Measurements from ENCODE around the gene FAIM.
"Not testable (repeated sequence)": the region's sequence is repeated elsewhere in the genome, so short reads cannot be mapped to it uniquely, and the experiment has no call there.

FAIM gene

GRCh38 chr3:138608322-138609135 is at the start of gene FAIM:
TSS of gene FAIM (plus strand) at chr3:138608771. CDS start at chr3:138619727, 10,956 bp downstream.
- DNase-seq (ENCODE audit: low read depth in 1 of 2, low spot score in 1 of 2) = peak; percentile 42 to 47

GRCh38 chr3:138559134-138559533 is 49.4 kb upstream of the FAIM start:
- DNase-seq (ENCODE audit: low read depth in 1 of 2, low spot score in 1 of 2) = no peak

GRCh38 chr3:138560501-138560900 is 48.1 kb upstream of the FAIM start:
- DNase-seq (ENCODE audit: low read depth in 1 of 2, low spot score in 1 of 2) = no peak

GRCh38 chr3:138562902-138563301 is 45.7 kb upstream of the FAIM start:
- DNase-seq (ENCODE audit: low read depth in 1 of 2, low spot score in 1 of 2) = not testable (repeated sequence)

DNA sequence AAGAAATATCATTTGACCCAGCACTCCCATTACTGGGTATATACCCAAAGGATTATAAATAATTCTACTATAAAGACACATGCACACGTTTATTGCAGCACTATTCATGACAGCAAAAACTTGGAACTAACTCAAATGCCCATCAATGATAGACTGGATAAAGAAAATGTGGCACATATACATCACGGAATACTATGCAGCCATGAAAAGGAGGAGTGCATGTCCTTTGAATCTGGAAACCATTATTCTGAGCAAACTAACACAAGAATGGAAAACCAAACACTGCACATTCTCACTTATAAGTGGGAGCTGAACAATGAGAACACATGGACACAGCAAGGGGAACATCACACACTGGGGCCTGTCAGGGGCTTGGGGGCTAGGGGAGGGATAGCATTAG is 42.3 kb upstream of the FAIM start:
- DNase-seq (ENCODE audit: low read depth in 1 of 2, low spot score in 1 of 2) = not testable (repeated sequence)

DNA sequence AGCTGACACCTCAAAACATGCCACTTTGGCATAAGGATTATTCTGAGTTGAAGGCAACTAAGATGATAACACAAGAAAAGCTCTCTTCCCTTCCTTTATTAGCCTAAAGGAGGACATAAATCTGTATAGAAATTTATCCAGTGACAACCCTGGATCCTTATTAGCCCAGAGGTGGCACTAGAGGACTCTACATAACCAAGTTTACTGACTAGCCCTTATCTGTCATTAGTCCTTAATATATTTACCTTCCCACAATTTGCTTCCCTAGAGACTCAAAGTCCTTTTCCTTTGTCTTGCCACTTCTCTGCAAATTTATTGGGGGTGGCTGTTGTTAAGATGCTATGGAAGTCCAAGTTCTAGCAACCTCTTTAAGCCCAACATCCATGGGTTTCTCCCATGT is 41.2 kb upstream of the FAIM start:
- DNase-seq (ENCODE audit: low read depth in 1 of 2, low spot score in 1 of 2) = no peak

DNA sequence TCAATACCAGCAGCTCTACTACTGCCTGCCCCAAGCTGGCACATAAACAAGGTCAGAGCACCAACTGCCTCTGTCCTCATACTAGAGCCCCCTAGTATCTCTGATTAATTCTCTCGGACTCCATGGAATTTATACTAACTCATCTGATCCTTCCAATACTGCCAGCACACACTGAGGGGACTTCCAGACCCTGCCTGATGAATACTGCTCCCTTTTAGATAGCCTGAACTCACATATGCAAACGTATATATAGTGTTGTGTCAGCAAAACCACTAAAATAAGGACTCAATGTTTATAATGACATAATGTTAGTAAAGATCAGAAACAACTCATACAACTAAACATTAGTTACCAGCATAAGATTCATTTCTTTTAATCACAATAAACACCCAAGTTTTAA is 39.5 kb upstream of the FAIM start:
- DNase-seq (ENCODE audit: low read depth in 1 of 2, low spot score in 1 of 2) = no peak

- not testable (repeated sequence) for DNase-seq (ENCODE audit: low read depth in 1 of 2, low spot score in 1 of 2)
Measured at GRCh38 chr3:138569624-138570023, 38.9 kb upstream of the FAIM start.

DNA sequence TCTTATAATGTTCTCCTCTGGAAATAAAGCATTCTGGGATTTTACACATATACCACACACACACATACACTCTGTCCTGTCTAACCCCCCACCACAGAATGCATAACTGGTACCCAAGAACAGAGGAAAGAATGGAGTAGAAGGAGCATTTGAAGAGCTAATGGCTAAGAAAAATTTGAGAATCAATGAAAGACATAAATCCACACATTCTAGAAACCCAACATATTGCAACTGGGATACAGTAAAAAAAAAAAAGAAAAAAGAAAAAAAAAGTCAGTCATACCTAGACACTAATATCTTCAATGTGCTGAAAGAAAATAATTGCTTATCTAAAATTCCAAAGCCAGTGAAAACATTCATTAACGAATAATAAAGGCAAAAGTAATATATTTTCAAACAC is 35.4 kb upstream of the FAIM start:
- DNase-seq (ENCODE audit: low read depth in 1 of 2, low spot score in 1 of 2) = no peak

- DNase-seq (ENCODE audit: low read depth in 1 of 2, low spot score in 1 of 2) = no peak
Measured at GRCh38 chr3:138578141-138578540, 30.4 kb upstream of the FAIM start.

DNA sequence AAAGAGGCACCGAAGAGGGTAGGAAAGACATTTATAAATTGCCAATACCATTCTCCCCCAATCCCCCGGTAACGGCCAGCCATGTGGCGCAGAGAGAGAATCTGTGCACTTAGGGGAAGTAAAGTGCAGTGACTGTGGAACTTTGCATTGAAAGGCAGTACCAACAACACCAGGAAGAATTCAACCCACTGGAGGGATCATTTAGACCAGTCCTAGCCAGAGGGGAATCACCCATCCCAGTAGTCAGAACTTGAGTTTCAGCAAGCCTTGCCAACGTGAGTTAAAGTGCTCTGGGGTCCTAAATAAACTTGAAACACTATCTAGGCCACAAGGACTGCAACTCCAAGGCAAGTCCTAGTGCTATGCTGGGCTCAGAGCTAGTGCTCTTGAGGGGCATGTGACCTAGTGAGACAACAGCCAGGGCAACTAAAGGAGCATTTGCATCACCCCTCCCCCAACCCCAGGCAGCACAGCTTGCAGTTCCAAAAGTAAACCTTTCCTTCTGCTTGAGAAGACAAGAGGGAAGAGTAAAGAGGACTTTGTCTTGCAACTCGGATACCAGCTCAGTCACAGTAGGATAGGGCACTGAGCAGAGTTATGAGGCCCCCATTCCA is 29.5 kb upstream of the FAIM start:
- DNase-seq (ENCODE audit: low read depth in 1 of 2, low spot score in 1 of 2) = no peak

DNA sequence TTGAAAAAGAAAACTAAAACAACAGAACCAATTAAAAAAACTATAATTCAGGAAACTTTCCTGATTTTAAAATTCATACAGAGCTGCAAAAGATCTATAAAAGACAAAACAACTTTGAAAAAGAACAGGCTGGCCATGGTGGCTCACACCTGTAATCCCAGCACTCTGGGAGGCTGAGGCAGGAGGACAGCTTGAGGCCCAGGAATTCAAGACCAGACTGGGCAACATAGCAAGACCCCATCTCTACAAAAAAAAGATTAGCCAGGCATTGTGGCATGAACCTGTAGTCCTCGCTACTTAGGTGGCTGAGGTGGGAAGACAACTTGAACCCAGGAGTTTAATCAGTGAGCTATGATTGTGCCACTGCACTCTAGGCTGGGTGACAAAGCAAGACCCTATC is 21.2 kb upstream of the FAIM start:
- DNase-seq (ENCODE audit: low read depth in 1 of 2, low spot score in 1 of 2) = no peak

DNA sequence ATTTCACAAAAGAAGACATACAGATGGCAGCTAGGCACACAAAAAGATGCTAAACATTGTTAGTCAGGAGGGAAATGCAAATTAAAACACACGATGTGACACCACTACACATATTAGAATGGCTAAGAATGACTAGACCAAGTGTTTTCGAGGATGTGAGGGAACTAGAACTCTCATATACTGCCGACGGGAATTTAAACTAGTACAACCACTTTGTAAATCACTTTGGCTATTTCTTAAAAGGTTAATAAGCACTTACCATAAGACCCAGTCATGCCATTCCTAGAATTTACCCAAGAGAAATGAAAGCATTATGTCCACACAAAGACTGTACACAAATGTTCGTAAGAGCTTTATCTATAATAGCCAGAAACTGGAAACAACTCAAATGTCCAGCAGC is 20.1 kb upstream of the FAIM start:
- DNase-seq (ENCODE audit: low read depth in 1 of 2, low spot score in 1 of 2) = no peak

DNA sequence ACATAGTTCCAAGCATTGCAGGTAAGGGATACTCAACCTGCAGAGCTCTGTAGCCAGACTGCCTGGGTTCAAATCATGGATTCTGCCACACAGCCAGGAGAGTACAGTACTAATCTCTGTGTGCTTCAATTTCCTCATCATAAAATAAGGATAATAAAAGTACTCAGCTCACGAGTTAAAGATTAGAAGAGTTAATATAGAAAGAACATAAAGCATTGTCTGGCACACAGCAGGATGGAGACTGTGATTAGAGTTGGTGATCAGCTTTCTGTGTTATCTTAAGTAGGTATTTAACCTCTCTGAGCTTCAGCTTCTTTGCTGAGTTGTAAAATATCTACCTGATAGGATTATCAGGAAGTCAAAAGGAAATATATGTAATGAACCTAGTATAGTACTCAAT is 17.2 kb upstream of the FAIM start:
- no peak for DNase-seq (ENCODE audit: low read depth in 1 of 2, low spot score in 1 of 2)

DNA sequence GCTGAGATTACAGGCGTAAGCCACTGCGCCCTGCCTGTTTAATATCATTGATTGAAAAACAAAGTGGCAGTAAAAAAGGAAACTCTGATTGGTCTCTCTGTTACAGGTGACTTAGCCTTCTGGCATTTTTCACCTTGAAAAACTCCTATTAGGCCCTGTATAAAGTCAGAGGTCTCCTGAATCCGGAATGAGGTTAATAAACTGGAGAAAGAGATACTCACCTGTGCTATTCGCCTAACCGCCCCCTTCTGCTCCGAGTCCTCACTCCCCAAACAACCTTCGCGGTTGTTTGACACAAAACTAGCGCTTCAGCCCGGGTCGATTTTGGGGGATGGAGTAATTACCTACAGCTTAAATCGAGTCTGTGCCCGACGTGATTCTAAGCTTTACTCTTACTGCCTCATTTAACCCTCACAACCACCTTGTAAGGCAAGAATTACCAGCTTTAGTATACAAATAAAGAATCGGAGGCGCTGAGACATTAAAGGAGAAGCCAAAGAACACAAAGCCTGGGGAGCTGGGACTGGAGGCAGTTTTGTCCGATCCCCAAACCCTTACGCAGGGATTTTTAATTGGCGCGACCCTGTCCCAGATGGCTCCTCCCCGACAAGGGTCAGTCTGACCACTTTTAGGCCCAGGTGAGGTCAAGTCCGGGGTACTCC is 15.0 kb upstream of the FAIM start:
- no peak for DNase-seq (ENCODE audit: low read depth in 1 of 2, low spot score in 1 of 2)

- DNase-seq (ENCODE audit: low read depth in 1 of 2, low spot score in 1 of 2) = peak; percentile 75 to 81
Measured at GRCh38 chr3:138594150-138594934, 14.2 kb upstream of the FAIM start, which contains the start of gene CEP70. TSS of gene CEP70 (minus strand) at chr3:138594260. CDS start at chr3:138572927, 21,333 bp downstream.

- DNase-seq (ENCODE audit: low read depth in 1 of 2, low spot score in 1 of 2) = no peak
Measured at GRCh38 chr3:138594935-138595610, 13.5 kb upstream of the FAIM start.

DNA sequence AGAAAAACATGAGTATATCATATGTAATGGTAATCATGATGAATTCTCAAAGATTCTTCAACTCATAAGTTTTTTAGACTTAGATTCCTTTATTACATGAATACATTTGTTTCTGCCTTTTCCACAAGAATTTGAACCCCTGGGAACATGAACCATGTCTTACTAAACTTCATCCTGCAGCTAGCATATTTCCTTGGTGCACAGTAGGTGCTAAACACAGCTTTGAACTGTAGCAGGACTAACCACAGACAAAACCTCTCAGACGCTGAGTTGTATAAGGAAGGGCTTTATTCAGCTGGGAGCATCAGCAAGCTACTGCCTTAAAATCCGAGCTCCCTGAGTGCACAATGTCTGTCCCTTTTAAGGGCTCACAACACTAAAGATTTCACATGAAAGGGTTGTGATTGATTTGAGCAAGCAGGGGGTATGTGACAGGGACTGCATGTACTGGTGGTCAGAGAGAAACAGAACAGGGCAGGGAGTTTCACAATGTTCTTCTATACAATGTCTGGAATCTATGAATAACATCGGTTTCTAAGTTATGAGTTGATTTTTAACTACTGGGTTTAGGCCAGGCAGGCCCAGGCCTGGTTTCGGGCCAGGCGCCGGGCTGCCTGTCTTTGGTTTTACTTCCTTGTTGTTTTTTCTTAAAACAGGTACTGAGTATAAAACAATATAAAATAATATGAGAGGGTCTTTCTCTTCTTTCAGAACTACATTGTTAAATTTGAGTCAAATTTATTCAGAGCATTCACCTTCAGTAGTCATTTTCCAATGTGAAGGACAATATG is 11.2 kb upstream of the FAIM start:
- not testable (repeated sequence) for DNase-seq (ENCODE audit: low read depth in 1 of 2, low spot score in 1 of 2)

- no peak for DNase-seq (ENCODE audit: low read depth in 1 of 2, low spot score in 1 of 2)
Measured at GRCh38 chr3:138598534-138598933, 10.0 kb upstream of the FAIM start.
